Mesenchymal stem cell (in vitro differentiated cells and primary cell): Measurements from ENCODE around the gene TNF.
A peak's percentile ranks its signal among the peaks of the same experiment; 100 is the strongest.

ENCODE experiments used
- DNase-seq: peaks from one replicate; pipeline ENCODE4 v3.0.0-alpha.2; 2013
- H2AFZ ChIP-seq: one replicate; pipeline ENCODE4 v1.6.1; 2013; ENCODE audit warnings: low read depth, mild to moderate bottlenecking, control low read depth, inconsistent platforms, low read length, moderate library complexity
- H2AK5ac ChIP-seq: 2 replicates; pipeline ENCODE4 v1.6.1; 2013; ENCODE audit warnings: low read length, moderate library complexity, mild to moderate bottlenecking, inconsistent platforms; ENCODE audit not compliant: severe bottlenecking
- H2BK120ac ChIP-seq: one replicate; pipeline ENCODE4 v1.6.1; 2013; ENCODE audit warnings: low read depth, mild to moderate bottlenecking, inconsistent platforms, low read length, moderate library complexity
- H2BK12ac ChIP-seq, 2 experiments: one replicate each; pipeline ENCODE4 v1.6.1; 2013; ENCODE audit warnings: inconsistent platforms in 2 of 2, low read length in 2 of 2, mild to moderate bottlenecking in 2 of 2, moderate library complexity in 2 of 2, control low read depth in 1 of 2
- H2BK15ac ChIP-seq: one replicate; pipeline ENCODE4 v1.6.1; 2013; ENCODE audit warnings: mild to moderate bottlenecking, low read depth, inconsistent platforms; ENCODE audit not compliant: poor library complexity, severe bottlenecking
- H2BK5ac ChIP-seq: 2 replicates; pipeline ENCODE4 v1.6.1; 2013; ENCODE audit warnings: low read depth, mild to moderate bottlenecking, low read length, control low read depth, inconsistent platforms; ENCODE audit not compliant: poor library complexity, severe bottlenecking
- H3K14ac ChIP-seq, 2 experiments: one replicate each; pipeline ENCODE4 v1.6.1; 2013; ENCODE audit warnings: inconsistent platforms in 2 of 2, low read length in 2 of 2, control low read depth in 1 of 2, mild to moderate bottlenecking in 1 of 2, moderate library complexity in 1 of 2
- H3K18ac ChIP-seq, 2 experiments: one replicate each; pipeline ENCODE4 v1.6.1; 2013; ENCODE audit warnings: inconsistent platforms in 2 of 2, low read length in 2 of 2, control low read depth in 1 of 2, low read depth in 1 of 2, mild to moderate bottlenecking in 1 of 2
- H3K23ac ChIP-seq, 2 experiments: one replicate each; pipeline ENCODE4 v1.6.1; 2013; ENCODE audit warnings: inconsistent platforms in 2 of 2, low read length in 2 of 2, mild to moderate bottlenecking in 2 of 2, moderate library complexity in 2 of 2, control low read depth in 1 of 2
- H3K27ac ChIP-seq: 2 replicates; pipeline ENCODE4 v1.5.1; 2013; ENCODE audit warnings: mild to moderate bottlenecking, moderate library complexity, low read length, control low read depth, inconsistent platforms; ENCODE audit not compliant: poor library complexity, severe bottlenecking
- H3K27me3 ChIP-seq, 2 experiments: 2 replicates each; pipeline versions ENCODE4 v1.6.1 to v1.7.0; 2013; ENCODE audit warnings: low read length in 2 of 2, mild to moderate bottlenecking in 2 of 2, moderate library complexity in 2 of 2, control low read depth in 1 of 2, inconsistent platforms in 1 of 2; ENCODE audit not compliant: control insufficient read depth in 1 of 2, insufficient read depth in 1 of 2
- H3K36me3 ChIP-seq, 2 experiments: 2 replicates each; pipeline versions ENCODE4 v1.6.1 to v1.7.0; 2013; ENCODE audit warnings: low read length in 2 of 2, control low read depth in 1 of 2, inconsistent platforms in 1 of 2, low read depth in 1 of 2, mild to moderate bottlenecking in 1 of 2; ENCODE audit not compliant: insufficient read depth in 2 of 2, control insufficient read depth in 1 of 2
- H3K4ac ChIP-seq, 2 experiments: one replicate each; pipeline ENCODE4 v1.6.1; 2013; ENCODE audit warnings: inconsistent platforms in 2 of 2, low read length in 2 of 2, mild to moderate bottlenecking in 2 of 2, moderate library complexity in 2 of 2, control low read depth in 1 of 2, low read depth in 1 of 2
- H3K4me1 ChIP-seq: 2 replicates; pipeline ENCODE4 v1.6.1; 2013; ENCODE audit warnings: low read depth, low read length, control low read depth; ENCODE audit not compliant: control insufficient read depth, insufficient read depth
- H3K4me2 ChIP-seq: 2 replicates; pipeline ENCODE4 v1.6.1; 2013; ENCODE audit warnings: low read length, mild to moderate bottlenecking, inconsistent platforms; ENCODE audit not compliant: poor library complexity, severe bottlenecking
- H3K4me3 ChIP-seq, 2 experiments: 2 replicates each; pipeline versions ENCODE4 v1.5.1 to v1.7.0; 2013; ENCODE audit warnings: low read length in 2 of 2, mild to moderate bottlenecking in 2 of 2, control low read depth in 1 of 2, low read depth in 1 of 2; ENCODE audit not compliant: insufficient read depth in 1 of 2
- H3K79me1 ChIP-seq: replicated peaks from 2 replicates; pipeline ENCODE4 v1.6.1; 2013; ENCODE audit warnings: mild to moderate bottlenecking, control low read depth, low read length, inconsistent platforms; ENCODE audit not compliant: poor library complexity, severe bottlenecking
- H3K9ac ChIP-seq: 2 replicates; pipeline ENCODE4 v1.7.0; 2013; ENCODE audit warnings: mild to moderate bottlenecking, low read length, moderate library complexity
- H3K9me3 ChIP-seq: 2 replicates; pipeline ENCODE4 v1.7.0; 2013; ENCODE audit warnings: mild to moderate bottlenecking, low read length; ENCODE audit not compliant: control insufficient read depth
- H4K8ac ChIP-seq: one replicate; pipeline ENCODE4 v1.6.1; 2013; ENCODE audit warnings: inconsistent platforms, mild to moderate bottlenecking, low read length, moderate library complexity
- H4K91ac ChIP-seq: one replicate; pipeline ENCODE4 v1.6.1; 2013; ENCODE audit warnings: mild to moderate bottlenecking, low read length, inconsistent platforms
- WGBS: methylation state at CpG from one replicate; pipeline ENCODE4 v1.1.7; 2013; ENCODE audit warnings: mixed read lengths; 5-methylcytosine and 5-hydroxymethylcytosine counted together

TNF gene

DNA sequence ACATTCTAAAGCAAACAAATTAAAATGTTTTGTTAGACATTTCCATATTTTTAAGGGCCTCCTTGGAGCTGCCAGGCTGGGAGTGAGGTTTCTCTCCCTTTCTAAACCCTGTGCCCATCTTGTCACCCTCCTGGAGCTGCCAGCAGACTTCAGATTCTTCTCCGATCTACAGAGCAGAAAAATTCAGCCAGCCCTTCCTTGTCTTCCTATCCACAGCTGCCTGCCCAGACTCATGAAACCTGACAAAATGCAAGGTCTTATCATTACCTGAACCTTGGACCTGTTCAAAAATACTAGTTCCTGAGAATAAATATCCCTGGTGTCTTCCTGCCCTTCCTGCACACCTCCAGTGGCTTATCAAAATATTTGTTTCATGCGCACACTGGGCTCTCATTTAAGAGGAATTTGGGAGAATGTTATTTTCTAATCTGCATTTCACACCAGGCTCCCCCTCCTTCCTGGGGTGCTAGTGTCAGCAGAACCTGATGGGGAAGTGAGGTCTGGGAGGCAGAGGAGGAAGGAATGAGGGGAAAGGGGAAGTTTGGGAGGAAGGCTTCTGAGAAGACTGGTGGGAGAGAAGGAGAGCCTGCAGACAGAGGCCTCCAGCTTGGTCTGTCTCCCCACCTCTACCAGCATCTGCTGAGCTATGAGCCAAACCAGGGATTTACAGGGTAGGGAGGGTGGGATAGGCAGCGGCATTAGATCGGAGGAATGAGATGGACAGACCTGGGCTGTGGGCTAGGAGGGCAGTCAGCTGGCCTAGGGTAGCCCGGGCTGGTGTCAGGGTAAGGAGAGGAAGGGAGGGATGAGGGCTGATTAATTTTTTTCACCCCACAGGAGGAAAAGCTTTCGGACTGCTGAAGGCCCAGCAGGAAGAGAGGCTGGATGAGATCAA lies 39.6 kb downstream of the TNF start, which contains the start of gene AIF1:
AIF1 (plus strand) TSS at position 551 of the 895 bp plus-strand sequence; CDS start at position 647, 96 bp downstream.
- Histone ChIP-seq H3K79me1 (no peaks in the 10 kb centered on the region), H3K9me3 (no peaks in the 10 kb centered on the region), H2BK5ac (no peak within 1 kb of the TSS), H3K27ac (no peak within 1 kb of the TSS), H2AK5ac (no peak within 1 kb of the TSS), H2AFZ (no peak within 1 kb of the TSS), H4K91ac (no peak within 1 kb of the TSS), H3K23ac (no peak within 1 kb of the TSS), H2BK120ac (no peak within 1 kb of the TSS), H3K4me1 (no peaks in the 10 kb centered on the region), H2BK12ac (peak within 1 kb of the TSS in 1 of 2 experiments; percentile 42), H3K4me3 (no peak within 1 kb of the TSS), H3K36me3 (no peaks in the 10 kb centered on the region), H3K9ac (no peak within 1 kb of the TSS), H3K18ac (no peak within 1 kb of the TSS), H3K27me3 (peaks cover 3% of the 10 kb centered on the region in 2 experiments), H2BK15ac (no peak within 1 kb of the TSS), H3K4me2 (no peak within 1 kb of the TSS), H3K14ac (no peak within 1 kb of the TSS), H4K8ac (no peak within 1 kb of the TSS), H3K4ac (no peak within 1 kb of the TSS)
- no peak for DNase-seq
- WGBS, result 67% methylated on average over 5 of the region's 6 CpGs

GRCh38 chr6:31615748-31616147 lies 40.4 kb downstream of the TNF start:
- Histone ChIP-seq H2AK5ac (no peak overlapping the region), H3K9ac (no peak overlapping the region), H2BK12ac (no peak overlapping the region), H3K4me1 (no peaks in the 10 kb centered on the region), H2AFZ (no peak overlapping the region), H2BK15ac (no peak overlapping the region), H2BK5ac (no peak overlapping the region), H4K8ac (no peak overlapping the region), H3K27ac (no peak overlapping the region), H3K79me1 (no peaks in the 10 kb centered on the region), H3K23ac (no peak overlapping the region), H3K4me3 (no peak overlapping the region), H3K14ac (no peak overlapping the region), H3K18ac (no peak overlapping the region), H4K91ac (no peak overlapping the region), H2BK120ac (no peak overlapping the region), H3K4ac (no peak overlapping the region), H3K36me3 (no peaks in the 10 kb centered on the region), H3K4me2 (no peak overlapping the region), H3K9me3 (no peaks in the 10 kb centered on the region), H3K27me3 (peaks cover 3% of the 10 kb centered on the region in 2 experiments)
- no peak for DNase-seq
- 66% methylated on average over 6 of the region's 7 CpGs for WGBS

DNA sequence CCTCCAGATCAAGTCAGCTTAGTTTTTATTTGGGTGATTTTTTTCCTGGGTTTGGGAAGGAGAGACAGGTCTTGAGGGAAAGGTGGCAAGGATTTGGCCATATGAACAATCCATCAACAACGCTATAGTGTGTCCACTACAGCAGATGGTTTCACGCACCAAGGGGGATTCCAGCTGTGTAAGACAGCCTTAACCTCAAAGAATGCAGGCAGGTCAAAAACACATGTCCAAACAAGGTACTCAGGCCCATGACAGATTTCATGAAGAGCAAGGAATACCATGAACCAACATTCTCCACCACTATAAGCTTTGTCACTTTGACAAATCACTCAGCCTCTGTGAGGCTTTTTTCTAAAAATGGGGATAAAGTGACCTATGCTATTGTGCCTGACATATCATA lies 41.6 kb downstream of the TNF start:
- no peak overlapping the region for H2AK5ac ChIP-seq
- no peak overlapping the region for H3K23ac ChIP-seq
- H3K27me3 ChIP-seq, result peaks cover 3% of the 10 kb centered on the region in 2 experiments
- H3K4me2 ChIP-seq, result no peak overlapping the region
- no peaks in the 10 kb centered on the region for H3K79me1 ChIP-seq
- no peak overlapping the region for H2BK12ac ChIP-seq
- peak; percentile 28 for DNase-seq
- no peak overlapping the region for H3K14ac ChIP-seq
- no peak overlapping the region for H3K27ac ChIP-seq
- H2BK120ac ChIP-seq, result no peak overlapping the region
- no peak overlapping the region for H3K4ac ChIP-seq
- H3K18ac ChIP-seq, result no peak overlapping the region
- no peak overlapping the region for H2AFZ ChIP-seq
- H3K9me3 ChIP-seq, result no peaks in the 10 kb centered on the region
- H3K4me1 ChIP-seq, result no peaks in the 10 kb centered on the region
- no peak overlapping the region for H2BK15ac ChIP-seq
- no peak overlapping the region for H3K4me3 ChIP-seq
- no peaks in the 10 kb centered on the region for H3K36me3 ChIP-seq
- no peak overlapping the region for H3K9ac ChIP-seq
- 82% methylated on average over 2 of the region's 2 CpGs for WGBS
- no peak overlapping the region for H4K8ac ChIP-seq
- no peak overlapping the region for H2BK5ac ChIP-seq
- H4K91ac ChIP-seq, result no peak overlapping the region

DNA sequence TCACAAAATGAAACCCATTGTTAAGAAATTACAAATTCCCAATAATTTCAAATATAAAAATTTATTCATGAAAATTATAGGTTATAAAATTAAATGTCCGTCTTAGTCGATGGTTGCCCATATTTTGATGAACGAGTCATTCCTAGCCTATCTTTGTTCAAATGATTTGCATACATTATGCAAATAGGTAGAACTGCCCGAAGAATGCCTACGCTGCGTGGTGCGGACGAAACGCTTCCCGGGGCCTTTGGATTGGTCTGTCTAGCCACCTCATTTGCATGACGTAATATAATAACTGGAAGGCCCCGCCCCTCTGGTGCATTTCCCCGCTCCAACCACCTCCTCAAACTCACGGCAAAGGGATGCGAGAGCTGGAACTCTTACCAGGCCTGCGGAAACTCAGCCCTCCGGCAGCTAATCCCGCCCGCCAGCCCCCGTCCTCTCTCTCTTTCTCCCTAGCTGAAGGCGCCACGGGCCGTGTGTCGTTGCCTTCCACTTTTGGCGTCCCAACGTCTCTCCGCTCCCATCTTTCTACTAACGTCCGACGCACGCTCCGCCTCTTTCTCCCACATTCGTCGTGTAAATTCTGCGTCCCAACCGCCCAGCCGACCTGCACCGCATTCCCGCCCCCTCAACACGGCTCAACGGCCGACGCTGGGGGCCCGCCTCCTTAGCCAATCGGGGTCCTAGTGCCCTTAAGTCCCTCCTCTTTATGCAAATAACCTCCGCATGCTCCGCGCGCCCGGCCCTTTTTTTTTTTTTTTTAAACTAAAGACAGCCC lies 44.6 kb downstream of the TNF start:
- Histone ChIP-seq H3K4ac (peak overlapping the region in 1 of 2 experiments; percentile 88), H3K23ac (no peak overlapping the region), H3K18ac (peak overlapping the region; percentile 88 to 96), H3K9ac (peak overlapping the region; percentile 95), H3K9me3 (no peaks in the 10 kb centered on the region), H3K4me1 (peaks cover 10% of the 10 kb centered on the region), H2AFZ (peak overlapping the region; percentile 61), H2BK15ac (peak overlapping the region; percentile 96), H3K36me3 (peaks cover 22 to 24% of the 10 kb centered on the region in 2 experiments), H2BK12ac (peak overlapping the region in 1 of 2 experiments; percentile 83), H2AK5ac (no peak overlapping the region), H4K8ac (peak overlapping the region; percentile 71), H3K14ac (peak overlapping the region in 1 of 2 experiments; percentile 97), H3K4me3 (peak overlapping the region; percentile 61 to 83), H4K91ac (peak overlapping the region; percentile 36), H3K4me2 (peak overlapping the region; percentile 86), H3K79me1 (peaks cover 5% of the 10 kb centered on the region), H3K27ac (peak overlapping the region; percentile 98), H2BK120ac (no peak overlapping the region), H3K27me3 (peaks cover 0 to 3% of the 10 kb centered on the region in 2 experiments), H2BK5ac (peak overlapping the region; percentile 89)
- DNase-seq, result peak; percentile 100
- WGBS, result under 1% methylated on average over 44 of the region's 50 CpGs
